ENCODE data around the gene KCNJ1. TPM values are rescaled to one million over a fixed set of nuclear protein-coding genes. Genes with fewer than 3 reads are reported as not detected.

Gene KCNJ1
- polyA plus RNA-seq, 1 of the 3 experiments (the other 2 are of a cell fraction): not detected

DNA sequence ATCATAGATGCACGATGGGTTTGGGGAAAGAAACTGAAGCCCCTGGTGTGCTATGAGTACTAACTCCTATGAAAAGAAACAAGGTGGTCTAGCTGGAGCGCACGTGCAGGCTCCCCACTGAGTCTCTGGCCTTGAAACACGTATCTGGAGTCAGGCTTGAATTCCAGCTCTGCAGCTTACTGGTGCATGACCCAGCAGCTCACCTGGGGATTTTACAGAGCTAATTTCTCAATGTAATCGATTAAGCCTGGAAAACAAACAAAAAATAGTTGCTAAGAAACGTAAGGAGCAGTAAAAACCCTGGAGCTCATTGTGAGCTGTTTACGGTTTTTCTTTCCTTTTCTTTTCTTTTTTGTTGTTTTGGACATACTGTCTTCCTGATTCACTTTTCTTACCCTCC, 12.3 kb downstream of the KCNJ1 start:
- DNase-seq: no peak
- CTCF ChIA-PET: interaction anchor here (1.2 to 2.7 kb wide), 4 partner anchors 9 to 697 kb away, joined by 3 to 11 read pairs (median 6); no protein-coding TSS in a partner anchor
- Histone ChIP-seq H4K20me1 (ENCODE audit: insufficient read depth) (no peaks in the 10 kb centered on the region), H3K9me3 (no peaks in the 10 kb centered on the region), H3K4me1 (ENCODE audit: control insufficient read depth in 1 of 2, insufficient read depth in 2 of 2, low read depth in 1 of 2, low read length in 1 of 2) (no peaks in the 10 kb centered on the region), H3K27me3 (ENCODE audit: insufficient read depth) (no peaks in the 10 kb centered on the region), H3K9ac (no peak overlapping the region), H2AFZ (ENCODE audit: low read depth) (no peak overlapping the region), H3K4me3 (ENCODE audit: low read depth in 2 of 2, low read length in 1 of 2) (no peak overlapping the region), H3F3A (replicated peaks; ENCODE audit: insufficient read depth) (no peaks in the 10 kb centered on the region), H3K4me2 (no peak overlapping the region), H3K9me2 (no peaks in the 10 kb centered on the region), H3K36me3 (replicated peaks in 1 of 2; ENCODE audit: control insufficient read depth in 1 of 2, insufficient read depth in 2 of 2, low read length in 1 of 2) (no peaks in the 10 kb centered on the region), H3K79me2 (ENCODE audit: insufficient read depth) (no peaks in the 10 kb centered on the region), H3K27ac (ENCODE audit: low read depth in 2 of 2, low read length in 1 of 2) (no peak overlapping the region)
- WGBS (ENCODE audit: low lambda C conversion rate): 62% methylated on average over 7 of the region's 7 CpGs
- TF ChIP-seq FOSL2 (IDR thresholded peaks at IDR 0.05; ENCODE audit: borderline replicate concordance, low read depth) (no peak), RFX5 (IDR thresholded peaks at IDR 0.05; ENCODE audit: low read length) (no peak), SMC3 (IDR thresholded peaks at IDR 0.05; ENCODE audit: low read depth, low read length) (no peak), TCF12 (IDR thresholded peaks at IDR 0.05) (no peak)
- TF ChIP-seq, protein P1, sequence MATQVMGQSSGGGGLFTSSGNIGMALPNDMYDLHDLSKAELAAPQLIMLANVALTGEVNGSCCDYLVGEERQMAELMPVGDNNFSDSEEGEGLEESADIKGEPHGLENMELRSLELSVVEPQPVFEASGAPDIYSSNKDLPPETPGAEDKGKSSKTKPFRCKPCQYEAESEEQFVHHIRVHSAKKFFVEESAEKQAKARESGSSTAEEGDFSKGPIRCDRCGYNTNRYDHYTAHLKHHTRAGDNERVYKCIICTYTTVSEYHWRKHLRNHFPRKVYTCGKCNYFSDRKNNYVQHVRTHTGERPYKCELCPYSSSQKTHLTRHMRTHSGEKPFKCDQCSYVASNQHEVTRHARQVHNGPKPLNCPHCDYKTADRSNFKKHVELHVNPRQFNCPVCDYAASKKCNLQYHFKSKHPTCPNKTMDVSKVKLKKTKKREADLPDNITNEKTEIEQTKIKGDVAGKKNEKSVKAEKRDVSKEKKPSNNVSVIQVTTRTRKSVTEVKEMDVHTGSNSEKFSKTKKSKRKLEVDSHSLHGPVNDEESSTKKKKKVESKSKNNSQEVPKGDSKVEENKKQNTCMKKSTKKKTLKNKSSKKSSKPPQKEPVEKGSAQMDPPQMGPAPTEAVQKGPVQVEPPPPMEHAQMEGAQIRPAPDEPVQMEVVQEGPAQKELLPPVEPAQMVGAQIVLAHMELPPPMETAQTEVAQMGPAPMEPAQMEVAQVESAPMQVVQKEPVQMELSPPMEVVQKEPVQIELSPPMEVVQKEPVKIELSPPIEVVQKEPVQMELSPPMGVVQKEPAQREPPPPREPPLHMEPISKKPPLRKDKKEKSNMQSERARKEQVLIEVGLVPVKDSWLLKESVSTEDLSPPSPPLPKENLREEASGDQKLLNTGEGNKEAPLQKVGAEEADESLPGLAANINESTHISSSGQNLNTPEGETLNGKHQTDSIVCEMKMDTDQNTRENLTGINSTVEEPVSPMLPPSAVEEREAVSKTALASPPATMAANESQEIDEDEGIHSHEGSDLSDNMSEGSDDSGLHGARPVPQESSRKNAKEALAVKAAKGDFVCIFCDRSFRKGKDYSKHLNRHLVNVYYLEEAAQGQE (IDR thresholded peaks at IDR 0.05; ENCODE audit: low read depth, low read length): no peak
- TF ChIP-seq, protein P2, sequence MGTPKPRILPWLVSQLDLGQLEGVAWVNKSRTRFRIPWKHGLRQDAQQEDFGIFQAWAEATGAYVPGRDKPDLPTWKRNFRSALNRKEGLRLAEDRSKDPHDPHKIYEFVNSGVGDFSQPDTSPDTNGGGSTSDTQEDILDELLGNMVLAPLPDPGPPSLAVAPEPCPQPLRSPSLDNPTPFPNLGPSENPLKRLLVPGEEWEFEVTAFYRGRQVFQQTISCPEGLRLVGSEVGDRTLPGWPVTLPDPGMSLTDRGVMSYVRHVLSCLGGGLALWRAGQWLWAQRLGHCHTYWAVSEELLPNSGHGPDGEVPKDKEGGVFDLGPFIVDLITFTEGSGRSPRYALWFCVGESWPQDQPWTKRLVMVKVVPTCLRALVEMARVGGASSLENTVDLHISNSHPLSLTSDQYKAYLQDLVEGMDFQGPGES (IDR thresholded peaks at IDR 0.05; ENCODE audit: low read depth, low read length): no peak
- TF ChIP-seq, protein P3, sequence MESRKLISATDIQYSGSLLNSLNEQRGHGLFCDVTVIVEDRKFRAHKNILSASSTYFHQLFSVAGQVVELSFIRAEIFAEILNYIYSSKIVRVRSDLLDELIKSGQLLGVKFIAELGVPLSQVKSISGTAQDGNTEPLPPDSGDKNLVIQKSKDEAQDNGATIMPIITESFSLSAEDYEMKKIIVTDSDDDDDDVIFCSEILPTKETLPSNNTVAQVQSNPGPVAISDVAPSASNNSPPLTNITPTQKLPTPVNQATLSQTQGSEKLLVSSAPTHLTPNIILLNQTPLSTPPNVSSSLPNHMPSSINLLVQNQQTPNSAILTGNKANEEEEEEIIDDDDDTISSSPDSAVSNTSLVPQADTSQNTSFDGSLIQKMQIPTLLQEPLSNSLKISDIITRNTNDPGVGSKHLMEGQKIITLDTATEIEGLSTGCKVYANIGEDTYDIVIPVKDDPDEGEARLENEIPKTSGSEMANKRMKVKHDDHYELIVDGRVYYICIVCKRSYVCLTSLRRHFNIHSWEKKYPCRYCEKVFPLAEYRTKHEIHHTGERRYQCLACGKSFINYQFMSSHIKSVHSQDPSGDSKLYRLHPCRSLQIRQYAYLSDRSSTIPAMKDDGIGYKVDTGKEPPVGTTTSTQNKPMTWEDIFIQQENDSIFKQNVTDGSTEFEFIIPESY (IDR thresholded peaks at IDR 0.05; ENCODE audit: borderline replicate concordance, low read depth): no peak
- TF ChIP-seq, protein P4, sequence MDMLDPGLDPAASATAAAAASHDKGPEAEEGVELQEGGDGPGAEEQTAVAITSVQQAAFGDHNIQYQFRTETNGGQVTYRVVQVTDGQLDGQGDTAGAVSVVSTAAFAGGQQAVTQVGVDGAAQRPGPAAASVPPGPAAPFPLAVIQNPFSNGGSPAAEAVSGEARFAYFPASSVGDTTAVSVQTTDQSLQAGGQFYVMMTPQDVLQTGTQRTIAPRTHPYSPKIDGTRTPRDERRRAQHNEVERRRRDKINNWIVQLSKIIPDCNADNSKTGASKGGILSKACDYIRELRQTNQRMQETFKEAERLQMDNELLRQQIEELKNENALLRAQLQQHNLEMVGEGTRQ (IDR thresholded peaks at IDR 0.05; ENCODE audit: borderline replicate concordance, low read depth, low read length): no peak
- POLR2A ChIA-PET: no interaction called here
